GM23338 (cell line): ENCODE data around the gene RPL37A.

Experiments
- ETS1 ChIP-seq: IDR thresholded peaks from 2 replicates; pipeline ENCODE4 v1.6.1; 2016; ENCODE audit warnings: antibody characterized with exemption
- EZH2 ChIP-seq: fragments of 200-600 bp; sonication (generic); IDR thresholded peaks from one replicate; pipeline ENCODE4 v1.8.0; 2017; ENCODE audit warnings: antibody characterized with exemption, mild to moderate bottlenecking, low read depth; ENCODE audit not compliant: unreplicated experiment
- EZH2phosphoT487 ChIP-seq: fragments of 200-600 bp; sonication (generic); IDR thresholded peaks from one replicate; pipeline ENCODE4 v1.8.1; 2018; ENCODE audit warnings: antibody characterized with exemption; ENCODE audit not compliant: unreplicated experiment
- ZNF331 ChIP-seq: fragments of 250-450 bp; sonication (Bioruptor Pico); IDR thresholded peaks from 2 replicates; pipeline ENCODE4 v1.5.0; 2020; ENCODE audit warnings: low read depth, mild to moderate bottlenecking, moderate library complexity
- TF ChIP-seq, protein P1 (sequence below), 2 experiments: fragments of 200-600 bp in 1 of 2; sonication (generic) in 1 of 2; conservative IDR thresholded peaks; 2 replicates each; pipeline versions ENCODE4 v1.5.1 to v1.6.1; 2016 to 2017; ENCODE audit warnings: antibody characterized with exemption in 2 of 2, low read depth in 2 of 2, mild to moderate bottlenecking in 2 of 2, moderate library complexity in 1 of 2

DNA sequence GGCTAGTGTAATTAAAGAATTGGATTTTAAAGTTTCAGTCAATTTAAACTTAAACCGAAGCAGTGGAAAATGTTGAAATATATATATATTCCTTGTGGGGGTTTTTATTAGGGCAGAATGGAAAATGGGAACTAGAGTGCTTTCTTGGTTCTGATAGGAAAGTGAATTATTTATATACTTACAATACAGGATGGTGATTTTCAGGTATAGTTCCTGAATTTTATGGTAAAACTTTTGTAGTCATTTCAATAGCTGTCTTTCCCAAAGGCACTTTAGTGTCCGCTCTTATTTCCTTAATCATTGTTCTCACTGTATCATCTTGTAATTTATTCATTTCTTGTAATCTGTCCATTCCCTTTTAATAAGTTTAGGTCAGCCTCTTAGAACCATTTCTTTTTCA is 1.9 kb downstream of the RPL37A start:
- TF ChIP-seq, protein P1, sequence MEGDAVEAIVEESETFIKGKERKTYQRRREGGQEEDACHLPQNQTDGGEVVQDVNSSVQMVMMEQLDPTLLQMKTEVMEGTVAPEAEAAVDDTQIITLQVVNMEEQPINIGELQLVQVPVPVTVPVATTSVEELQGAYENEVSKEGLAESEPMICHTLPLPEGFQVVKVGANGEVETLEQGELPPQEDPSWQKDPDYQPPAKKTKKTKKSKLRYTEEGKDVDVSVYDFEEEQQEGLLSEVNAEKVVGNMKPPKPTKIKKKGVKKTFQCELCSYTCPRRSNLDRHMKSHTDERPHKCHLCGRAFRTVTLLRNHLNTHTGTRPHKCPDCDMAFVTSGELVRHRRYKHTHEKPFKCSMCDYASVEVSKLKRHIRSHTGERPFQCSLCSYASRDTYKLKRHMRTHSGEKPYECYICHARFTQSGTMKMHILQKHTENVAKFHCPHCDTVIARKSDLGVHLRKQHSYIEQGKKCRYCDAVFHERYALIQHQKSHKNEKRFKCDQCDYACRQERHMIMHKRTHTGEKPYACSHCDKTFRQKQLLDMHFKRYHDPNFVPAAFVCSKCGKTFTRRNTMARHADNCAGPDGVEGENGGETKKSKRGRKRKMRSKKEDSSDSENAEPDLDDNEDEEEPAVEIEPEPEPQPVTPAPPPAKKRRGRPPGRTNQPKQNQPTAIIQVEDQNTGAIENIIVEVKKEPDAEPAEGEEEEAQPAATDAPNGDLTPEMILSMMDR (conservative IDR thresholded peaks at IDR 0.05; ENCODE audit: low read depth in 2 of 2): no peak
- TF ChIP-seq EZH2: no peak
- TF ChIP-seq ZNF331 (CRISPR knock-in tag): no peak
- TF ChIP-seq EZH2phosphoT487: no peak
- TF ChIP-seq ETS1: no peak
